Osteoblast (primary cell): ENCODE measurements around the gene HYAL3. TPM values are rescaled to one million over a fixed set of nuclear protein-coding genes. Genes with fewer than 3 reads are reported as not detected.
A peak's percentile ranks its signal among the peaks of the same experiment; 100 is the strongest.
"Not testable (repeated sequence)": the region's sequence is repeated elsewhere in the genome, so short reads cannot be mapped to it uniquely, and the experiment has no call there.

ENCODE experiments used
- DNase-seq: peaks from one replicate; pipeline ENCODE4 v3.0.0; 2011; ENCODE audit warnings: low spot score, mixed read lengths; ENCODE audit not compliant: insufficient read length; ENCODE audit errors: missing footprints
- H2AFZ ChIP-seq: 2 replicates; pipeline ENCODE4 v1.6.0; 2011; ENCODE audit warnings: mild to moderate bottlenecking, low read length
- H3K27ac ChIP-seq: 2 replicates; pipeline ENCODE4 v1.5.1; 2011; ENCODE audit warnings: mild to moderate bottlenecking, low read depth, low read length, moderate library complexity
- H3K27me3 ChIP-seq: 2 replicates; pipeline ENCODE4 v1.6.0; 2012; ENCODE audit warnings: mild to moderate bottlenecking, control low read depth, inconsistent platforms, low read length, moderate library complexity; ENCODE audit not compliant: insufficient read depth
- H3K36me3 ChIP-seq: 2 replicates; pipeline ENCODE4 v1.5.1; 2011; ENCODE audit warnings: mild to moderate bottlenecking, low read length, control low read depth, moderate library complexity; ENCODE audit not compliant: insufficient read depth
- H3K4me1 ChIP-seq: 2 replicates; pipeline ENCODE4 v1.5.1; 2011; ENCODE audit warnings: mild to moderate bottlenecking, low read length, control low read depth, moderate library complexity; ENCODE audit not compliant: insufficient read depth
- H3K4me2 ChIP-seq: 2 replicates; pipeline ENCODE4 v1.6.0; 2011; ENCODE audit warnings: mild to moderate bottlenecking, low read length; ENCODE audit not compliant: insufficient read depth
- H3K4me3 ChIP-seq: fragments of 200-600 bp; sonication (generic); 3 replicates; pipeline ENCODE4 v1.5.1; 2012; ENCODE audit warnings: mild to moderate bottlenecking, low read length, inconsistent platforms; ENCODE audit not compliant: insufficient read depth
- H3K79me2 ChIP-seq: 2 replicates; pipeline ENCODE4 v1.6.0; 2012; ENCODE audit warnings: mild to moderate bottlenecking, low read length, control low read depth, inconsistent platforms; ENCODE audit not compliant: insufficient read depth
- H3K9me3 ChIP-seq: 2 replicates; pipeline ENCODE4 v1.5.1; 2011; ENCODE audit warnings: low read depth, low read length, control low read depth
- H4K20me1 ChIP-seq: 2 replicates; pipeline ENCODE4 v1.6.0; 2012; ENCODE audit warnings: mild to moderate bottlenecking, low read length, control low read depth; ENCODE audit not compliant: insufficient read depth
- CTCF ChIP-seq: IDR thresholded peaks from 2 replicates; pipeline ENCODE4 v1.5.1; 2011; ENCODE audit warnings: mild to moderate bottlenecking, low read depth, low read length, moderate library complexity; ENCODE audit errors: extremely low read depth
- total RNA-seq: library from RNA; depleted of rRNA; stranded (reverse); fragments of >200 nt; gene quantifications from 2 replicates; pipeline ENCODE4 v1.2.3, GENCODE V29; 2012

Gene HYAL3
- total RNA-seq, 1 donor: 1.8 TPM

- Histone ChIP-seq H3K4me3 (no peak overlapping the region), H4K20me1 (peaks cover 41% of the 10 kb centered on the region), H3K9me3 (no peaks in the 10 kb centered on the region), H3K27me3 (no peaks in the 10 kb centered on the region), H3K4me1 (peaks cover 14% of the 10 kb centered on the region), H3K4me2 (no peak overlapping the region), H2AFZ (no peak overlapping the region), H3K79me2 (peaks cover 31% of the 10 kb centered on the region), H3K36me3 (peaks cover 28% of the 10 kb centered on the region), H3K27ac (no peak overlapping the region)
- TF ChIP-seq CTCF: no peak
- peak; percentile 75 for DNase-seq
These were observed 18.1 kb upstream of the HYAL3 start for GRCh38 chr3:50317300-50317699.

- peak; percentile 79 for DNase-seq
- no peak overlapping the region for H2AFZ ChIP-seq
- TF ChIP-seq CTCF: no peak
- peaks cover 28% of the 10 kb centered on the region for H3K36me3 ChIP-seq
- no peak overlapping the region for H3K4me2 ChIP-seq
- H4K20me1 ChIP-seq: peaks cover 41% of the 10 kb centered on the region
- H3K79me2 ChIP-seq: peaks cover 31% of the 10 kb centered on the region
- H3K4me3 ChIP-seq: no peak overlapping the region
- H3K9me3 ChIP-seq: no peaks in the 10 kb centered on the region
- H3K27me3 ChIP-seq: no peaks in the 10 kb centered on the region
- H3K27ac ChIP-seq: no peak overlapping the region
- H3K4me1 ChIP-seq: peaks cover 11% of the 10 kb centered on the region
These were observed 17.5 kb upstream of the HYAL3 start for GRCh38 chr3:50316657-50317242.

- Histone ChIP-seq H3K4me1 (peaks cover under 1% of the 10 kb centered on the region), H3K9me3 (no peaks in the 10 kb centered on the region), H3K4me3 (no peak overlapping the region), H3K36me3 (peaks cover 28% of the 10 kb centered on the region), H4K20me1 (peaks cover 30% of the 10 kb centered on the region), H2AFZ (no peak overlapping the region), H3K79me2 (peaks cover 21% of the 10 kb centered on the region), H3K4me2 (no peak overlapping the region), H3K27ac (no peak overlapping the region), H3K27me3 (no peaks in the 10 kb centered on the region)
- TF ChIP-seq CTCF: no peak
- no peak for DNase-seq
These were observed 15.6 kb upstream of the HYAL3 start for GRCh38 chr3:50314816-50315215.

GRCh38 chr3:50314342-50314741 lies 15.1 kb upstream of the HYAL3 start:
- TF ChIP-seq CTCF: no peak

GRCh38 chr3:50312041-50312440 lies 12.8 kb upstream of the HYAL3 start:
- H3K4me2 ChIP-seq, H3K27me3 ChIP-seq, H2AFZ ChIP-seq, H3K79me2 ChIP-seq, DNase-seq, H3K9me3 ChIP-seq, H4K20me1 ChIP-seq, H3K36me3 ChIP-seq, H3K4me1 ChIP-seq, H3K27ac ChIP-seq, H3K4me3 ChIP-seq: not testable (repeated sequence)

More at GRCh38 chr3:50314342-50314741, 15.1 kb upstream of the HYAL3 start:
- Histone ChIP-seq H4K20me1 (peaks cover 26% of the 10 kb centered on the region), H3K4me3 (no peak overlapping the region), H3K4me1 (no peaks in the 10 kb centered on the region), H3K79me2 (peaks cover 16% of the 10 kb centered on the region), H2AFZ (no peak overlapping the region), H3K9me3 (peaks cover 2% of the 10 kb centered on the region), H3K36me3 (peaks cover 23% of the 10 kb centered on the region), H3K27me3 (no peaks in the 10 kb centered on the region), H3K27ac (no peak overlapping the region), H3K4me2 (no peak overlapping the region)
- DNase-seq: no peak
